GM23338 (cell line): Measurements from ENCODE around the gene TLE2.

ENCODE experiments used
- CTCF ChIP-seq, 2 experiments: fragments of 200-600 bp in 1 of 2; sonication (generic) in 1 of 2; conservative IDR thresholded peaks; 2 replicates each; pipeline versions ENCODE4 v1.5.1 to v1.6.1; 2016 to 2017; ENCODE audit warnings: antibody characterized with exemption in 2 of 2, low read depth in 2 of 2, mild to moderate bottlenecking in 2 of 2, moderate library complexity in 1 of 2
- EZH2 ChIP-seq: fragments of 200-600 bp; sonication (generic); IDR thresholded peaks from one replicate; pipeline ENCODE4 v1.8.0; 2017; ENCODE audit warnings: antibody characterized with exemption, mild to moderate bottlenecking, low read depth; ENCODE audit not compliant: unreplicated experiment
- EZH2phosphoT487 ChIP-seq: fragments of 200-600 bp; sonication (generic); IDR thresholded peaks from one replicate; pipeline ENCODE4 v1.8.1; 2018; ENCODE audit warnings: antibody characterized with exemption; ENCODE audit not compliant: unreplicated experiment
- POLR2AphosphoS5 ChIP-seq: IDR thresholded peaks from 2 replicates; pipeline ENCODE4 v1.6.1; 2016; ENCODE audit warnings: antibody characterized with exemption, low read depth
- ZNF331 ChIP-seq: fragments of 250-450 bp; sonication (Bioruptor Pico); IDR thresholded peaks from 2 replicates; pipeline ENCODE4 v1.5.0; 2020; ENCODE audit warnings: low read depth, mild to moderate bottlenecking, moderate library complexity
- TF ChIP-seq, protein P1 (sequence below): IDR thresholded peaks from one replicate; pipeline ENCODE4 v1.6.1; 2018; ENCODE audit warnings: antibody characterized with exemption; ENCODE audit not compliant: unreplicated experiment

GRCh38 chr19:3006075-3006767 lies 22.9 kb downstream of the TLE2 start:
- TF ChIP-seq CTCF (conservative IDR thresholded peaks at IDR 0.05; ENCODE audit: low read depth in 2 of 2) (no peak), EZH2 (no peak), EZH2phosphoT487 (no peak), POLR2AphosphoS5 (no peak), ZNF331 (no peak)
- TF ChIP-seq, protein P1, sequence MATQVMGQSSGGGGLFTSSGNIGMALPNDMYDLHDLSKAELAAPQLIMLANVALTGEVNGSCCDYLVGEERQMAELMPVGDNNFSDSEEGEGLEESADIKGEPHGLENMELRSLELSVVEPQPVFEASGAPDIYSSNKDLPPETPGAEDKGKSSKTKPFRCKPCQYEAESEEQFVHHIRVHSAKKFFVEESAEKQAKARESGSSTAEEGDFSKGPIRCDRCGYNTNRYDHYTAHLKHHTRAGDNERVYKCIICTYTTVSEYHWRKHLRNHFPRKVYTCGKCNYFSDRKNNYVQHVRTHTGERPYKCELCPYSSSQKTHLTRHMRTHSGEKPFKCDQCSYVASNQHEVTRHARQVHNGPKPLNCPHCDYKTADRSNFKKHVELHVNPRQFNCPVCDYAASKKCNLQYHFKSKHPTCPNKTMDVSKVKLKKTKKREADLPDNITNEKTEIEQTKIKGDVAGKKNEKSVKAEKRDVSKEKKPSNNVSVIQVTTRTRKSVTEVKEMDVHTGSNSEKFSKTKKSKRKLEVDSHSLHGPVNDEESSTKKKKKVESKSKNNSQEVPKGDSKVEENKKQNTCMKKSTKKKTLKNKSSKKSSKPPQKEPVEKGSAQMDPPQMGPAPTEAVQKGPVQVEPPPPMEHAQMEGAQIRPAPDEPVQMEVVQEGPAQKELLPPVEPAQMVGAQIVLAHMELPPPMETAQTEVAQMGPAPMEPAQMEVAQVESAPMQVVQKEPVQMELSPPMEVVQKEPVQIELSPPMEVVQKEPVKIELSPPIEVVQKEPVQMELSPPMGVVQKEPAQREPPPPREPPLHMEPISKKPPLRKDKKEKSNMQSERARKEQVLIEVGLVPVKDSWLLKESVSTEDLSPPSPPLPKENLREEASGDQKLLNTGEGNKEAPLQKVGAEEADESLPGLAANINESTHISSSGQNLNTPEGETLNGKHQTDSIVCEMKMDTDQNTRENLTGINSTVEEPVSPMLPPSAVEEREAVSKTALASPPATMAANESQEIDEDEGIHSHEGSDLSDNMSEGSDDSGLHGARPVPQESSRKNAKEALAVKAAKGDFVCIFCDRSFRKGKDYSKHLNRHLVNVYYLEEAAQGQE, result no peak
